ENCODE data around the gene TMEM184A. TPM values are rescaled to one million over a fixed set of nuclear protein-coding genes. Genes with fewer than 3 reads are reported as not detected.

Gene TMEM184A
- total and polyA plus RNA-seq, 2 of the 8 experiments (the other 6 are each of a cell fraction or from before 2014, with no cell fraction given) = 1.8 to 2.1 TPM

DNA sequence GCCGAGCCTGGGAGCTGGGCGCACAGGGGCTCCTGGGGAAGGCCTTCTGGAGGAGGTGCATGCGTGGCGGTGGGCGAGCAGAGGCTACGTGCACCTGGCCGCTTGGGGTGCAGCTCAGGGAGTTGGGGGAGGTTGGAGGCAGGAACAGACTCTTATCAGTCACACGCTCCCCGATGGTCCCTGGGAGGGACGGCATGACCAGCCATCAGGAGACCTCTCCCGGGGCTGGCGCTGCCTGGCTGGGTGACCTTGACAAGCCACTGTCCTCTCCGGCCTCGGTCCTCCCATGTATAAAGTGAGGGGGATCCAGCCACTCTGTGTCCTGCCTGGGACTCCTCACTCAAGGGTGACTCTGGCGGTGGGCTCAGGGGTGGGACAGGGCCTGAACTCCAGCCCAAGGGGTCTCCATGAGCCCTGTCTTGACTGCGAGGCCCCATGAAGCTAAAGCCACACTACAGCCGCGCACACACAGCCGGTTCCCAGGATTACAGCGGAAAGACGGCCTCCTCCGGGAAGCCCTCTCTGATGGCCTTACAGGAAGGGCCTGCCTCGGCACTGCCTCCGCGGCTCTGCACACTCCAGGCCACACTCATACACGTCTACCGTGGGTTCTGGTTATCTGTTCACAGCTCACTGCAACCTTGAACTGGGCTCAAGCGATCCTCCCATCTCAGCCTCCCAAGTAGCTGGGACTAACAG, 2.3 kb downstream of the TMEM184A start (continued):
- no peak for TF ChIP-seq EP300 (IDR thresholded peaks at IDR 0.05; ENCODE audit: borderline replicate concordance in 1 of 2, low read depth in 2 of 2, low read length in 2 of 2)
- no peak for TF ChIP-seq SIX5 (IDR thresholded peaks at IDR 0.05; ENCODE audit: low read depth, low read length)
- TF ChIP-seq, protein P1, sequence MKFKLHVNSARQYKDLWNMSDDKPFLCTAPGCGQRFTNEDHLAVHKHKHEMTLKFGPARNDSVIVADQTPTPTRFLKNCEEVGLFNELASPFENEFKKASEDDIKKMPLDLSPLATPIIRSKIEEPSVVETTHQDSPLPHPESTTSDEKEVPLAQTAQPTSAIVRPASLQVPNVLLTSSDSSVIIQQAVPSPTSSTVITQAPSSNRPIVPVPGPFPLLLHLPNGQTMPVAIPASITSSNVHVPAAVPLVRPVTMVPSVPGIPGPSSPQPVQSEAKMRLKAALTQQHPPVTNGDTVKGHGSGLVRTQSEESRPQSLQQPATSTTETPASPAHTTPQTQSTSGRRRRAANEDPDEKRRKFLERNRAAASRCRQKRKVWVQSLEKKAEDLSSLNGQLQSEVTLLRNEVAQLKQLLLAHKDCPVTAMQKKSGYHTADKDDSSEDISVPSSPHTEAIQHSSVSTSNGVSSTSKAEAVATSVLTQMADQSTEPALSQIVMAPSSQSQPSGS (IDR thresholded peaks at IDR 0.05; ENCODE audit: low read length) = no peak
- no peak for TF ChIP-seq RBBP5 (IDR thresholded peaks at IDR 0.05; ENCODE audit: borderline replicate concordance, low read depth, low read length)
- TF ChIP-seq, protein P2, sequence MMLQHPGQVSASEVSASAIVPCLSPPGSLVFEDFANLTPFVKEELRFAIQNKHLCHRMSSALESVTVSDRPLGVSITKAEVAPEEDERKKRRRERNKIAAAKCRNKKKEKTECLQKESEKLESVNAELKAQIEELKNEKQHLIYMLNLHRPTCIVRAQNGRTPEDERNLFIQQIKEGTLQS (IDR thresholded peaks at IDR 0.05; ENCODE audit: insufficient read depth, low read depth, low read length) = no peak
- TF ChIP-seq PHF8 (conservative IDR thresholded peaks at IDR 0.05; ENCODE audit: low read depth, low read length) = no peak
